ENCODE results near the gene APRT.

The APRT gene

DNA sequence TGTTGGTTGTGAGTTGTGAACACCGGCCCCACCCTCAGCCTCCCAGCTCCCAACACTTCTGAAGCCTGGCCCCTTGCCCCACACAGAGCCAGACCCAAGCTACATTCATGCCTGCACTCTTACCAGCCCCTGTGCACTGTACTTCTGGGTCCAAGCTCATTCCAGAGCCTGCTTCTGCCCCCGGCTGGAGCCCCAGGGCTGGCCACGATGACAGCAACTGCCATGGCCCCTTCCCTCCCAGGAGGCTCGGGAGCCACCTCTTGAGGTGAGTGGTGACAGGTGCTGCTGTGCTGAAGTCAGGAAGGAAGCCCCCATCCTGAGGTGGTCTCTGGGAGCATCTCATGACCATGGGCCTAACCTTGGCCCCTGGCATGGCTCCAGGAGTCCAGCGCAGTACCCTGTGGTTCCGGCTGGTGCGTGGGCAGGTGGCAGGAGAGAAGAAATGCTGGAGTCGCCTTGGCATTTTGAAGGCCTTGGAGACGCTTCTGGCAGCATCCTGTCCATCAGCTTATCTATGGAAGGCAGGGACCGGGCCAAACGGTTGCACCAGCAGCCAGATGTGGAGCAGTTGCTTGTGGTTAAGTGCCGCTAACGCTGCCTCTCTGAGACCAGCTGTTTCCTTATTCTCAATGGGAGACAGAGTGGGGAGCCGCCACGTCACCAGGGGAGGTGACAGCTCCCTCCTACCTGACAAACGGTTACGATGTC is 12.0 kb downstream of the APRT start:
- in situ Hi-C loops (cut with HindIII; ENCODE audit: low sequenced_read_pairs), result no loop called here
- TF ChIP-seq, protein P1, sequence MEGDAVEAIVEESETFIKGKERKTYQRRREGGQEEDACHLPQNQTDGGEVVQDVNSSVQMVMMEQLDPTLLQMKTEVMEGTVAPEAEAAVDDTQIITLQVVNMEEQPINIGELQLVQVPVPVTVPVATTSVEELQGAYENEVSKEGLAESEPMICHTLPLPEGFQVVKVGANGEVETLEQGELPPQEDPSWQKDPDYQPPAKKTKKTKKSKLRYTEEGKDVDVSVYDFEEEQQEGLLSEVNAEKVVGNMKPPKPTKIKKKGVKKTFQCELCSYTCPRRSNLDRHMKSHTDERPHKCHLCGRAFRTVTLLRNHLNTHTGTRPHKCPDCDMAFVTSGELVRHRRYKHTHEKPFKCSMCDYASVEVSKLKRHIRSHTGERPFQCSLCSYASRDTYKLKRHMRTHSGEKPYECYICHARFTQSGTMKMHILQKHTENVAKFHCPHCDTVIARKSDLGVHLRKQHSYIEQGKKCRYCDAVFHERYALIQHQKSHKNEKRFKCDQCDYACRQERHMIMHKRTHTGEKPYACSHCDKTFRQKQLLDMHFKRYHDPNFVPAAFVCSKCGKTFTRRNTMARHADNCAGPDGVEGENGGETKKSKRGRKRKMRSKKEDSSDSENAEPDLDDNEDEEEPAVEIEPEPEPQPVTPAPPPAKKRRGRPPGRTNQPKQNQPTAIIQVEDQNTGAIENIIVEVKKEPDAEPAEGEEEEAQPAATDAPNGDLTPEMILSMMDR (IDR thresholded peaks at IDR 0.05; ENCODE audit: low read depth, low read length), result no peak
- no peak for DNase-seq (ENCODE audit: low read depth, low spot score)
- H3K4me3 ChIP-seq (ENCODE audit: low read depth, low read length), result no peak overlapping the region

DNA sequence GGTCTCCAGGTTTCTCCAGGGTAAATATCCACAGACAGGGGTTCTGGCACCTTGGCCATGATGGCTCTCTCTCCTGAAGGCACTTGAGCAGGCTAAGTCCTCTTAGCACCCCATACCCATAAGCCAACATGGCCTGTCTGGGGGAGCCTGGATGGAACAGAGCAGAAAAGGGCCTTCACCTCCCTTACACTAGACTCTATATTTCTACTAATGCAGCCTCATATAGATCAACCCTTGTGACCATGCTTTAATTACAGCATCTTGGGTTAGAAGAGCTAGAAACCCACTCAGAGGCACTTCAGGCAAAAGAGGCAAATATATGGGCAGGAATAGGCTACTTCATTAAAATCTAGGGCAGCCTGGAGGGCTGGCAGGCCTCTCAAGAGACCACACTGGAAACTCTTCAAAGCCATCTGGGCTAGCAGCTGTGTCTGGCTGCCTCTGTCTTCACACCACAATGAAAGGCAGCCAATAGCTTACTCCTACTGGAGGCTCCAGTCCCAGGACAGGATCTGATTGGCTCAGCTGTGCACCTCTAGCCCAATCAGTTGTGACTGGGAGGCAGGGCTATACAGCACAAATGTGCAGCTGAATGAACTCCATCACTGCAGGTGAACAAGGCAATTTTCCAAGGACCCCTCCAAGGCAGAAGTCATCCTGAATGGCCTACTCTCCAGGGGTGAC is 12.8 kb downstream of the APRT start:
- in situ Hi-C loops (cut with HindIII; ENCODE audit: low sequenced_read_pairs), result no loop called here
- TF ChIP-seq, protein P1 (IDR thresholded peaks at IDR 0.05; ENCODE audit: low read depth, low read length), result no peak
- no peak overlapping the region for H3K4me3 ChIP-seq (ENCODE audit: low read depth, low read length)
- no peak for DNase-seq (ENCODE audit: low read depth, low spot score)

DNA sequence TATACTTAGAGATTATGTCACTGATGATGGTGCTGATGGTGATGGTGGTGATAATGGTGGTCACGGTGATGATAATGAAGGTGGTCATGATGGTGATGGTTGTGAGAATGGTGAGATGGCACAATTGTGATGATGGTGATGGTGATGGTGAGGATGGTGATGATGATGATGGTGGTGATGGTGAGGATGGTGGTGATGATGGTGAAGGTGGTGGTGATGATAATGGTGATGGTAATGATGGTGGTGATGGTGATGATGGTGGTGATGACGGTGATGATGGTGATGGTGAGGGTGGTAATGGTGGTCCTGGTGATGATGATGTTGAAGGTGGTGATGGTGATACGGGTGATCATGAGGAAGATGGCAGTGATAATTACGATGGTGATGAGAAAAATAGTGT is 13.7 kb downstream of the APRT start:
- no peak for DNase-seq (ENCODE audit: low read depth, low spot score)
- in situ Hi-C loops (cut with HindIII; ENCODE audit: low sequenced_read_pairs), result no loop called here
- TF ChIP-seq, protein P1 (IDR thresholded peaks at IDR 0.05; ENCODE audit: low read depth, low read length), result no peak

DNA sequence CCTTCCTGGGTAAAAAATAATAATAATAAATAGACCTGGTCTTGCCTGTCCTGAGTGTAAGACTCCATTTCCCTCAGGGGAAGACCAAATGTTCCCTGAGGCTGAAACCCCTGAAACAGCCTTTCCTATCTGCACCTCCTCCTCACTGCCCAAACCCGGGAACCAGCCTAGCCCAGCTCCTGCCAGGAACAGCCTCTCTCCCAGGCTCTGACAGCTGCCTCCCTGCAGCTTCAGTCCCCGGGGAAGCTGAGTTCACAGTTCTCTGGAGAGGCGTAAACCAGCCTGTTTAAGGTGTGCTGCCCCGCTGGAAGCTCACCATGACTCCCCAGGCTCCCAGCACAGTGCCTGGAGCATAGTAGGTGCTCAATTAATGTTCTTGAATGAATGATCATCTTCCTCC is 15.4 kb downstream of the APRT start:
- DNase-seq (ENCODE audit: low read depth, low spot score), result no peak
- in situ Hi-C loops (cut with HindIII; ENCODE audit: low sequenced_read_pairs), result no loop called here
- H3K4me3 ChIP-seq (ENCODE audit: low read depth, low read length), result no peak overlapping the region
- TF ChIP-seq, protein P1 (IDR thresholded peaks at IDR 0.05; ENCODE audit: low read depth, low read length), result no peak

More for the DNA sequence above, 13.7 kb downstream of the APRT start:
- no peak overlapping the region for H3K4me3 ChIP-seq (ENCODE audit: low read depth, low read length)

DNA sequence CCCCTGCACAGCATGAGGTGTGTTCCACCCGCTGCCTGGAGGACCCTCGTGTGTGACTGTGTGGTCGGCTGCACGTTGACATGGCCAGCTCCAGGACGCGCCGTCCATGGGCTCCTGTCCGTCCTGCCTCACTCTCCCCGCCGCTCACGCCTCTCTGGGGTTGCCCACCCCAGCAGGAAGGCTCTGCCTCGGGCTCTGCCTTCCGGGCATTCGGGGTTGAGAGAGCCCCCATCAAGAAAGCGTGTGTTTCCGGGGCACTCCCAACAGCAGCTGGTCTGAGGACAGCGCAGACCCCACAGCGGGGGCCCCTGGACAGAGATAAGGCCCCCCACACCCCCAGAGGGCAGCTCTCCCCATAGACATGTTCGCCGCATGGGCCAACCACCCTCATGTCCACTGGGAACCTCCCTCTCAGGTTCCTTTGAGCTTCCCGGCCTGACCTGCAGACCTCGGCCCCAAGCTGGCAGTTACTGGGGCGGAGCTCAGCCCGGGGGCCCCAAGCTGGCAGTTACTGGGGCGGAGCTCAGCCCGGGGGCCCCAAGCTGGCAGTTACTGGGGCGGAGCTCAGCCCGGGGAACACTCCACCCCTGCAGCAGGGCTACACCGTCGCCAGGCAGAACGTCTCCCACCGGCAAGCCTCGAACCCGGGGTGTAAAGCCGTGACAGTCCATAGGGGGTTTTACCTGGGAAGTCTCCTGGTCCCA is 18.3 kb downstream of the APRT start:
- no peak overlapping the region for H3K4me3 ChIP-seq (ENCODE audit: low read depth, low read length)
- in situ Hi-C loops (cut with HindIII; ENCODE audit: low sequenced_read_pairs), result no loop called here
- TF ChIP-seq, protein P1 (IDR thresholded peaks at IDR 0.05; ENCODE audit: low read depth, low read length), result no peak
- DNase-seq (ENCODE audit: low read depth, low spot score), result no peak

DNA sequence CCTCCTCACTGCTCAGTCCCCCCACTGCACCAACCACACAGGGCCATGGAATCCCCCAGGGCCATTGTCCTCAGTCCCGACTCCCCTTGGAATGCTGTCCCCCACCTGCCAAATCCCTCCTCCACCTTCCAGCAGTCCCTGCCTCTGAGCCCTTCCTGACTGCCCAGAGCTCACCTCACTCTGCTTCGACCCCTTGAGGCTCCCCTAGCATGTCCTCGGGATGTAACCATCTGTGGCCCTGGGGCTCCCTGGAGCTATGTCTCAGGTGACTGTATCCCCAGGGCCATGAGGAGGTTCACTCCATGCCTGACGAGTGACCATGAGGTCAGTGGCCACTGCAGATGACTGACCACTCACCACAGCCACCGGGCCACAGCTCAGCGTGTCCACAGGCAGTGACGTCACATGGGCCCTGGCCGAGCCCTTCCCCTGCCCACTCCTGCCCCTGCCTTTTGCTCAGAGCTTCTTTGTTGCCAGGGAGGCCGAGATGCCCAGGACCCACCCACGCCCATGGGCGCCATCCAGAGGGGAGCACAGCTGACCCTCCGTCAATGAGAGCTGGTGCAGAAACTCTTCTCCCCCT is 19.0 kb downstream of the APRT start:
- TF ChIP-seq, protein P1 (IDR thresholded peaks at IDR 0.05; ENCODE audit: low read depth, low read length), result no peak
- H3K4me3 ChIP-seq (ENCODE audit: low read depth, low read length), result no peak overlapping the region
- no peak for DNase-seq (ENCODE audit: low read depth, low spot score)
- in situ Hi-C loops (cut with HindIII; ENCODE audit: low sequenced_read_pairs), result no loop called here

All from astrocyte of the spinal cord (primary cell).